Measurements from ENCODE around the gene INPPL1. TPM values are rescaled to one million over a fixed set of nuclear protein-coding genes. Genes with fewer than 3 reads are reported as not detected.

The INPPL1 gene
- total and polyA plus RNA-seq, 10 of the 15 experiments (the other 5 are each of a cell fraction or from before 2014, with no cell fraction given): 0.47 to 116 (median 43.4) TPM

DNA sequence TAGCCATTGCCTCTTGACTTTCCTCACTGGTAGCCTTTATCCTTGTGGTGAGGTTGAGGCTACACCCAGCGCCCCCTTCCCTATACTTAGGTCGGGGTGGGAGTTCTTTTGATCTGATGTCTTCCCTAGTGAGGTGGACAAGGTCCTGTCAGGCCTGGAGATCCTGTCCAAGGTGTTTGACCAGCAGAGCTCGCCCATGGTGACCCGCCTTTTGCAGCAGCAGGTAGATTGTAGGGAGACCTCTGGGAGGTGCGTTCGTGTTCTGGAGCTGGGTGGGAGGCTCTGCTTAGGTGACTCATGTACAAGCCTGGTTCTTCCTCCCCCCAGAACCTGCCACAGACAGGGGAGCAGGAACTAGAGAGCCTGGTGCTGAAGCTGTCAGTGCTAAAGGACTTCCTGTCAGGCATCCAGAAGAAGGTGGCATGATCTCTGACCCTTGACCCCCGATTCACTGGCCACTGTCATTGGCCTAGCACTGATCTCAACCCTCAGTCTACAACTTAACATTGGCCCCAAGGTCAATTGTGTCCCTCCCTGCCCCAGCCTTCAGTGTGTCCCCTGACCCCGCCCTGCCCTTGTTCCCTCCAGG lies 4.9 kb downstream of the INPPL1 start (continued):
- no peak for TF ChIP-seq ZBTB4 (CRISPR knock-in tag; IDR thresholded peaks at IDR 0.05)
- TF ChIP-seq, protein P1, sequence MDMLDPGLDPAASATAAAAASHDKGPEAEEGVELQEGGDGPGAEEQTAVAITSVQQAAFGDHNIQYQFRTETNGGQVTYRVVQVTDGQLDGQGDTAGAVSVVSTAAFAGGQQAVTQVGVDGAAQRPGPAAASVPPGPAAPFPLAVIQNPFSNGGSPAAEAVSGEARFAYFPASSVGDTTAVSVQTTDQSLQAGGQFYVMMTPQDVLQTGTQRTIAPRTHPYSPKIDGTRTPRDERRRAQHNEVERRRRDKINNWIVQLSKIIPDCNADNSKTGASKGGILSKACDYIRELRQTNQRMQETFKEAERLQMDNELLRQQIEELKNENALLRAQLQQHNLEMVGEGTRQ (IDR thresholded peaks at IDR 0.05; ENCODE audit: borderline replicate concordance, low read depth, low read length): no peak

DNA sequence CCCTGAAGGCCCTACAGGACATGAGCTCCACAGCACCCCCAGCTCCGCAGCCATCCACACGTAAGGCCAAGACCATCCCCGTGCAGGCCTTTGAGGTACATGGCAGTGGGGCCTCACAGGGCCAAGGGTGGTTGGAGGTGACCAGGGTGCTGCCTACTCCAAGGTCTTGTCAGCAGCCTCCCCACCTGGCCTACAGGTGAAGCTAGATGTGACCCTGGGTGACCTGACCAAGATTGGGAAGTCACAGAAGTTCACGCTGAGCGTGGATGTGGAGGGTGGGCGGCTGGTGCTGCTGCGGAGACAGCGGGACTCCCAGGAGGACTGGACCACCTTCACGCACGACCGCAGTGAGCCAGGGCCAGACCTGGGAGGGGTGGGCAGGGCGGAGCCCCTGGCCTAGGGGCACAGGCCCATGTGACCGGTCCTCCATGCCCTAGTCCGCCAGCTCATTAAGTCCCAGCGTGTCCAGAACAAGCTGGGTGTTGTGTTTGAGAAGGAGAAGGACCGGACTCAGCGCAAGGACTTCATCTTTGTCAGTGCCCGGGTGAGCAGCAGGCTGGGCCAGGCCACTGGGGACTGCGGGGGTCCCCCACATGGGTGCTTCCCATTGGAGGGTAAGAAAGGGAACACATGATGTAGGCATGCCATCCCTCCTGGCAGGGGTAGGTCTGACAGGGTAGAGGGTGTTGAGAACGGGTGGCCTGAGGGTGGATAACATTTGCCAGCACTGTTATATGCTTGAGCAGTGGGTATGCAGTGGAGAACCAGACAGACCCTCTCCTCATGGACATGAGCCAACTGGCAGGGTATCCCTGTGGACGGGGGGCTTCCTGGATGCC lies 5.6 kb downstream of the INPPL1 start:
- Histone ChIP-seq H2AFZ (ENCODE audit: control insufficient read depth, low read depth, low read length) (no peak overlapping the region), H3K36me3 (ENCODE audit: control insufficient read depth in 2 of 2, insufficient read depth in 2 of 2, low read length in 1 of 2) (peaks cover 22 to 31% of the 10 kb centered on the region in 2 experiments; a peak in 3 of 4 replicates), H3K9ac (ENCODE audit: control insufficient read depth, insufficient read depth, low read length) (no peak overlapping the region), H3K4me1 (ENCODE audit: control insufficient read depth, insufficient read depth, low read length) (peaks cover 8% of the 10 kb centered on the region), H3K79me2 (ENCODE audit: control insufficient read depth, insufficient read depth, low read length) (peaks cover 14% of the 10 kb centered on the region), H3K4me3 (no peak overlapping the region), H3K27ac (ENCODE audit: control insufficient read depth, insufficient read depth) (no peak overlapping the region), H3K4me2 (ENCODE audit: control insufficient read depth, insufficient read depth) (no peak overlapping the region), H4K20me1 (ENCODE audit: control insufficient read depth, insufficient read depth) (no peaks in the 10 kb centered on the region; the same call in 1 of the 2 replicates), H3K9me3 (replicated peaks; ENCODE audit: control insufficient read depth, insufficient read depth, low read length) (no peaks in the 10 kb centered on the region), H3K27me3 (replicated peaks in 1 of 2; ENCODE audit: control insufficient read depth in 2 of 2, insufficient read depth in 2 of 2, low read length in 1 of 2) (no peaks in the 10 kb centered on the region)
- no TSS peak for BruUV-seq (replicated peaks)
- TF ChIP-seq EZH2 (IDR thresholded peaks at IDR 0.05; ENCODE audit: borderline replicate concordance, control insufficient read depth, low read depth, low read length) (no peak), POLR2A (IDR thresholded peaks at IDR 0.05; ENCODE audit: low read depth, low read length) (peak; percentile 31; the same call in 1 of the 2 replicates)
- ChIA-PET SMC1A (ENCODE audit: uncharacterized antibody, unreplicated experiment) (no interaction called here), POLR2A (no interaction called here), CTCF (no interaction called here), RAD21 (ENCODE audit: unreplicated experiment) (no interaction called here)
- FAIRE-seq (no peak), DNase-seq (ENCODE audit: low read depth, low spot score) (no peak), ATAC-seq (no peak)
- 92% methylated on average over 18 of the region's 21 CpGs for WGBS (ENCODE audit: insufficient coverage, insufficient replicate concordance, low lambda C conversion rate, missing lambda C conversion rate)
- in situ Hi-C loops (cut with MboI): no loop called here
- intact Hi-C loops (cut with micrococcal nuclease; ENCODE audit: unreplicated experiment): no loop called here
